22Rv1 (cell line): ENCODE measurements around the gene CAPRIN1.

Experiments
- H3K27ac ChIP-seq: fragments of 450-650 bp; 2 replicates; pipeline ENCODE4 v1.5.1; 2017
- ZFX ChIP-seq: fragments of 450-650 bp; IDR thresholded peaks from 2 replicates; pipeline ENCODE4 v1.6.1; 2017; ENCODE audit warnings: antibody characterized with exemption, borderline replicate concordance
- TF ChIP-seq, protein P1 (sequence below): fragments of 450-650 bp; IDR thresholded peaks from 2 replicates; pipeline ENCODE4 v1.5.1; 2017; ENCODE audit warnings: mild to moderate bottlenecking

CAPRIN1 gene

DNA sequence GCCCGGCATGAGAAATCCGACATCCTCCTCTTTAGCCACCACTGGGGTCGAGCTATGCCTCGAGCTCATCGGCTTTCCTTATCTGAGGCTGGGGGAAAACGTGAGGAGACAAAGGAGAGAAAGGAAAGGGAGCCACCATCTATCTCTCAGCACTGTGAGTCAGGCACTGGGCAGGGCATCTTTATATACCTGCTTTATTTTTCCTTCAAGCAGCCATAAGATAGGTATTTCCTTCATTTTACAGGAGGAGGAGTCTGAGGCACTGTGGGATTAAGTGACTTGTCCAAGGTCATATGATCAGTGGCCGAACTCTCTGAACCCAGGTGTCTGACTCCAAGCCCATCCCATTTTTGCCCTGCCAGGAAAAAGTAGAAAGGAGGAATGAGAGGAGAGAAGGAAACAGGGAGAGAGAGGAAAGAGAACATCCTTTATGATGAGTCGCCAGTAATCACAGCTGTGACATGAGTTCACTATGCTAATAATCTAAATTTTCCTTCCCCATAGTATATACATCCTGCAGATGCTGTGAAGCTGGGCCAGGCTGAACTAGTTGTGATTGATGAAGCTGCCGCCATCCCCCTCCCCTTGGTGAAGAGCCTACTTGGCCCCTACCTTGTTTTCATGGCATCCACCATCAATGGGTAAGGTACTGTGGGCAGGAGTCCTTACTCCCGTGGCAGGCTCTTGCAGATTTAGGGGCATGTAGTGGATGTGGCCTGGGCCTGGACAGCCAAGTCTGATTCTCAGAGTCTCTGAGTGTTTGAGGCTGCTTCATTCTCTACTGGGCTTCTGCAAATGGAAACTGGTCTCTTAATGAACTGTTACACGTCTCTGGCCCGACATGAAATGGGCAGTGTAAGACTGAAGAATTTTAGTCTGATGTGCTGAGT is 75.7 kb downstream of the CAPRIN1 start:
- H3K27ac ChIP-seq, result no peak overlapping the region
- TF ChIP-seq ZFX, result no peak
- TF ChIP-seq, protein P1, sequence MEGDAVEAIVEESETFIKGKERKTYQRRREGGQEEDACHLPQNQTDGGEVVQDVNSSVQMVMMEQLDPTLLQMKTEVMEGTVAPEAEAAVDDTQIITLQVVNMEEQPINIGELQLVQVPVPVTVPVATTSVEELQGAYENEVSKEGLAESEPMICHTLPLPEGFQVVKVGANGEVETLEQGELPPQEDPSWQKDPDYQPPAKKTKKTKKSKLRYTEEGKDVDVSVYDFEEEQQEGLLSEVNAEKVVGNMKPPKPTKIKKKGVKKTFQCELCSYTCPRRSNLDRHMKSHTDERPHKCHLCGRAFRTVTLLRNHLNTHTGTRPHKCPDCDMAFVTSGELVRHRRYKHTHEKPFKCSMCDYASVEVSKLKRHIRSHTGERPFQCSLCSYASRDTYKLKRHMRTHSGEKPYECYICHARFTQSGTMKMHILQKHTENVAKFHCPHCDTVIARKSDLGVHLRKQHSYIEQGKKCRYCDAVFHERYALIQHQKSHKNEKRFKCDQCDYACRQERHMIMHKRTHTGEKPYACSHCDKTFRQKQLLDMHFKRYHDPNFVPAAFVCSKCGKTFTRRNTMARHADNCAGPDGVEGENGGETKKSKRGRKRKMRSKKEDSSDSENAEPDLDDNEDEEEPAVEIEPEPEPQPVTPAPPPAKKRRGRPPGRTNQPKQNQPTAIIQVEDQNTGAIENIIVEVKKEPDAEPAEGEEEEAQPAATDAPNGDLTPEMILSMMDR, result no peak

DNA sequence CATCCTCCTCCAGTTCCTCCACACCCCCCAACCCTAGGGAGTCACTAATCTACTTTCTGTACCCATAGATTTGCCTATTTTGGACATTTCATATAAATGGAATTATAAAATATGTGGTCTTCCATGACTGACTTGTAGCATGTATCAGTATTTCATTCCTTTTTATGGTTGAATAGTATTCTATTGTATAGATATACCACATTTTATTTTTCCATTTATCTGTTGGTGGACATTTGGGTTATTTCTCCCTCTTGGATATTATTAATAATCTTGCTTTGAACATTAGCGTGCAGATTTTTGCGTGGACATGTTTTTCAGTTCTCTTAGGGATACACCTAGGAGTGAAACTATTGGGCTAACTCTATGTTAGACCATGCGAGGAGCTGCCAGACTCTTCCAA is 77.3 kb downstream of the CAPRIN1 start:
- TF ChIP-seq ZFX, result no peak
- no peak overlapping the region for H3K27ac ChIP-seq

DNA sequence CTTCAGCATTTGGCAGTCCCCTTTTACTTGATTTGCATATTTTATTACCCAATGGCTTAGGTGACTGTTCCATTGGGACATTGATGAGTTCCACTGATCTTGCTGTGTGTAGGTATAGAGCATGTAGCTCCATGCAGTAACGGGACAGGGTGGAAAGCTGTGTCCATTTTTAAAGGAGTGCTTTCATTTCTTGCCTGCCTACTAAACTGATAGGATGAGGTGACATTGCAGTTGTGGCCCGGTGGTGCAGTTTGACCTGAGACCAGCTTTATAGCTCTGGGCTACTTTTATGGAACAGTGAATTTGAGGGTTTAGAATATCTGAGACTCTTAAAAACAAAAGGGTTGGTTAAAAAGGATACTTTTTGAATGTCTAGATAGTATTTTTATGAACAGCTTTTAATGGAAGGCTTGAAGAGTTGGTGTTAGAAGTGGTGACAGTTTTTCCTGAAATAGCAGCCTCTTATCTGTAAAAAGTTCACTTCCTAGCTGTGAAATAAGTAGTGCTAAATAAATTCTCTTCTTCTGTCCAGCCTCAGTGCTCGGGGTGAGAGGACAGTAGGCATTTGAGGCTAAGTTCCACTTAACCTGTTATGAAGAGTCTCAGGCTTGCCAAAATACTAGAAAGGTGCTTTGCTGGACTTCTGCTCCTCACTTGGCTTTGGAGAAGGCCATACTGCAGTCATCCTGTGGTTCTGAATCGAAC is 80.9 kb downstream of the CAPRIN1 start:
- no peak overlapping the region for H3K27ac ChIP-seq
- TF ChIP-seq, protein P1, result no peak
- no peak for TF ChIP-seq ZFX

DNA sequence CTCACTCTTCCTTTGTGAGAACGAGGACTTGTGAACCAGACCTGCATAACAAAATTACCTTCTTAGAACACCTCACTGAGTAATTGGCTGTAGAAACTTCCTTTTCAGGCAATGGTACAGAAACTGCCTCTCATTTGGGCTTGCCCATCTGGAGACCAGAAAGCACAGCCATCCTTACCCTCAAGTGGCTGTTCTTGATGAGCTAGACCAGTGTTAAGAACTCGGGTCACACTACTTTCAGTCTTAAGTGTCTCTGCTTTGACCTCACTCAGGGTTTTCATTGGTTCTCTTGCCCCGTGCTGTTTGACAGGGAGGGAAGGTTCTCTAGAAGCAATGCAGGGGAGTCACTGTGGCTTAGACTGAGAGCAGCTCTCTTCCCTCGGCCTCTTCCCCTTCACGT is 83.2 kb downstream of the CAPRIN1 start:
- no peak for TF ChIP-seq ZFX
- TF ChIP-seq, protein P1, result no peak
- H3K27ac ChIP-seq, result no peak overlapping the region

DNA sequence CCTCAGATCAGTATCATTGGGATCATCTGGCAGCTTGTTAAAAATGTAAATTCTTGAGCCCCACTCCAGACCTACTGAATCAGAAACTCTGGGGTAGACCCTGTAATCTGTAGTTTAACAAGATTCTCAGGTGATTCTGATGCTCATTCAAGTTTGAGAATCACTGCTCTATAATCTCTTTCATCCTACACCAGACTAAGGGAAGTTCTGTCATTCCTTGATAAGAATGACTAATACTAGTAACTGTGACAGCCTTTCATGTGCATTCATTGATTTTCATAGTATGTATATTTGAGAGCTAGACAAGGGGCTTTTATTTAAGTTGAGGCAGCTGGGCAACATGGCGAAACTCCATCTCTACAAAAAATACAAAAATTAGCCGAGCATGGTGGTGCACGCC is 83.9 kb downstream of the CAPRIN1 start:
- H3K27ac ChIP-seq, result no peak overlapping the region
- TF ChIP-seq, protein P1, result no peak
- no peak for TF ChIP-seq ZFX

DNA sequence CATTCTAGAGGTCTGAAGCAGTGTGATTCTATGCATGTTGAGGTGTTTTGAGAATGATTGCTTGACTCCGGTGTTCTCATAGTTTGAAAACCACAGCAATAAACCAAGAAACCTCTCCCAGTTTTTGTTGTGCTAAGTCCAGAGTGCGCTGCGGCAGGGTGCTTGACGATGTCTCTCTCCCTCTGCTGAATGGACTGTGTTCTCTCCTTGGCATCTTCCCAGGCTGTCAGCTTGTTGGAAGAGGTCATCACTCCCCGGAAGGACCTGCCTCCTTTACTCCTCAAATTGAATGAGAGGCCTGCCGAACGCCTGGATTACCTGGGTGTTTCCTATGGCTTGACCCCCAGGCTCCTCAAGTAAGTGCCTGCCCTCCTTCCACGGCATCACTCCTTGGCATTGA is 84.9 kb downstream of the CAPRIN1 start:
- H3K27ac ChIP-seq, result no peak overlapping the region
- TF ChIP-seq, protein P1, result no peak
- no peak for TF ChIP-seq ZFX

DNA sequence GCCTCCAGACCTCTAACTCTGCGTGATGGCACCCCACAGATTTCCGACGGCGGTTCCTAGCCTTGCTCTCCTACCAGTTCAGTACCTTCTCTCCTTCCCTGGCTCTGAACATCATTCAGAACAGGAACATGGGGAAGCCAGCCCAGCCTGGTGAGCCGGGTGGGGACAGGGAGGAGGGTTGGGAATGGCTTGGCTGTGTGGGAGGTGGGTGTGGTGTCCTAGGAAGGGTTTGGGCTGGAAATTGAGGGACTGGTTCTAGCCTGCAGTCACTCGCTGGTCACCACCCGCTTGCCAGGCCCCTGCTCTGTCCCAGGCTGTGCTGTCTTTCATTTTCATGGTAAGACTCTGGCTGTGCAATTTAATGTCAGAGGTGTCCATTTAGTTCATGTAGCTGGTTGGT is 87.8 kb downstream of the CAPRIN1 start:
- no peak overlapping the region for H3K27ac ChIP-seq
- TF ChIP-seq, protein P1, result no peak
- no peak for TF ChIP-seq ZFX
